AG04449 (cell line): ENCODE data around the gene TPBGL.
A peak's percentile ranks its signal among the peaks of the same experiment; 100 is the strongest.

ENCODE experiments used
- CTCF ChIA-PET: fragments of 350-600 bp; formaldehyde crosslinking; extraction: SDS; loops from one replicate; lab custom pipeline; 2021; ENCODE audit warnings: antibody characterized with exemption; lab: Yijun Ruan, JAX
- POLR2A ChIA-PET: fragments of 400-600, 350-600 bp; formaldehyde crosslinking; extraction: SDS; loops from one replicate; lab custom pipeline; 2020; ENCODE audit warnings: antibody characterized with exemption, inconsistent platforms; lab: Yijun Ruan, JAX
- DNase-seq: peaks from one replicate; pipeline ENCODE4 v3.0.0-alpha.2; 2010; ENCODE audit warnings: low read depth, low spot score
- H3K4me3 ChIP-seq: 2 replicates; pipeline ENCODE4 v1.5.1; 2011; ENCODE audit warnings: low read depth, mild to moderate bottlenecking, control low read depth, low read length
- CTCF ChIP-seq: IDR thresholded peaks from one replicate; pipeline ENCODE4 v1.5.1; 2011; ENCODE audit warnings: mild to moderate bottlenecking, moderate library complexity, low read length, control low read depth, inconsistent platforms; ENCODE audit not compliant: insufficient read depth; ENCODE audit errors: missing control alignments

The TPBGL gene

DNA sequence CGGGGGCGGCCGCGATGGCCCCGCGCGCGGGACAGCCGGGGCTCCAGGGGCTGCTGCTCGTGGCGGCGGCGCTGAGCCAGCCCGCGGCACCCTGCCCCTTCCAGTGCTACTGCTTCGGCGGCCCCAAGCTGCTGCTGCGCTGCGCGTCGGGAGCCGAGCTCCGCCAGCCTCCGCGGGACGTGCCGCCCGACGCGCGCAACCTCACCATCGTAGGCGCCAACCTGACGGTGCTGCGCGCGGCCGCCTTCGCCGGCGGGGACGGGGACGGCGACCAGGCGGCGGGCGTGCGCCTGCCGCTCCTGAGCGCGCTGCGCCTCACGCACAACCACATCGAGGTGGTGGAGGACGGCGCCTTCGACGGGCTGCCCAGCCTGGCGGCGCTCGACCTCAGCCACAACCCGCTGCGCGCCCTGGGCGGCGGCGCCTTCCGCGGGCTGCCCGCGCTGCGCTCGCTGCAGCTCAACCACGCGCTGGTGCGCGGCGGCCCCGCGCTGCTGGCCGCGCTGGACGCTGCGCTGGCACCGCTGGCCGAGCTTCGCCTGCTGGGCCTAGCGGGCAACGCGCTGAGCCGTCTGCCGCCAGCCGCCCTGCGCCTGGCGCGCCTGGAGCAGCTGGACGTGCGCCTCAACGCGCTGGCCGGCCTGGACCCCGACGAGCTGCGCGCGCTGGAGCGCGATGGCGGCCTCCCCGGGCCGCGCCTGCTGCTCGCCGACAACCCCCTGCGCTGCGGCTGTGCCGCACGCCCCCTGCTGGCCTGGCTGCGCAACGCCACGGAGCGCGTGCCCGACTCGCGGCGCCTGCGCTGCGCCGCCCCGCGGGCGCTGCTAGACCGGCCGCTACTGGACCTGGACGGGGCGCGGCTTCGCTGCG lies 697 bp downstream of the TPBGL start:
- POLR2A ChIA-PET, result no interaction called here
- CTCF ChIA-PET, result interaction anchor here (0.6 to 17.3 kb wide), 64 partner anchors 8 to 748 kb away, joined by 3 to 501 read pairs (median 4); partner anchors contain the start of genes LIPT2 and SLCO2B1
- TF ChIP-seq CTCF, result peak; percentile 75
- H3K4me3 ChIP-seq, result peak overlapping the region; percentile 62
- no peak for DNase-seq

DNA sequence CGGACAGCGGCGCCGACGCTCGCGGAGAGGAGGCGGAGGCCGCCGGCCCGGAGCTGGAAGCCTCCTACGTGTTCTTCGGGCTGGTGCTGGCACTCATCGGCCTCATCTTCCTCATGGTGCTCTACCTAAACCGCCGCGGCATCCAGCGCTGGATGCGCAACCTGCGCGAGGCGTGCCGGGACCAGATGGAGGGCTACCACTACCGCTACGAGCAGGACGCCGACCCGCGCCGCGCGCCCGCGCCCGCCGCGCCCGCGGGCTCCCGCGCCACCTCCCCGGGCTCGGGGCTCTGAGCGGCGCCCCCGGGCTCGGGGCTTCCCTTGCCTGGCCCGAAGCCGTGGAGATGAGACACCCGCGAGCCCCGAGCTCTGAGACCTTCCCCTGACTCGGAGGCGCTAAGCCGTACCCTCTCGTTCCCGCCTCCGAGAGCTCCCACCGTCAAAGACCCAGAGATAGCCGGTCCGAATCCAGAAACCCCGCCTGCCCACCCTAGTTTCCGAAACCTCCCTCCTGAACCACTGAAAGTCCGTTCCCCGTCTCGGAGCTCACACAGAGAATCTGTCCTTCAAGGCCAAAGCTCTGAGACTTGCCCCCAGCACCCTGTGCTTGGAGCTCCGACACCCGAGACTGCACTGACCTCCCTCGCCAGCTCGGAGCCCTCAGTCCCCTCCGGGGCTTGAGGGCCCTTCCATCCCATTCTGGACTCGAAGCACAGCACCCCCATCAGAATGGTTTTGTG lies 1.5 kb downstream of the TPBGL start:
- H3K4me3 ChIP-seq, result peak overlapping the region; percentile 62
- ChIA-PET POLR2A (interaction anchor here (1.5 kb wide), 1 partner anchor 99 kb away, joined by 3 read pairs; no protein-coding TSS in a partner anchor), CTCF (interaction anchor here (0.6 to 17.3 kb wide), 60 partner anchors 7 to 749 kb away, joined by 3 to 501 read pairs (median 4); partner anchors contain the start of genes LIPT2 and SLCO2B1)
- no peak for TF ChIP-seq CTCF
- DNase-seq, result no peak

GRCh38 chr11:75242722-75243600 lies 2.4 kb downstream of the TPBGL start:
- TF ChIP-seq CTCF, result no peak

GRCh38 chr11:75244052-75244814 lies 3.7 kb downstream of the TPBGL start:
- TF ChIP-seq CTCF, result no peak
- ChIA-PET POLR2A (no interaction called here), CTCF (interaction anchor here (0.8 to 17.3 kb wide), 10 partner anchors 7 to 315 kb away, joined by 3 to 501 read pairs (median 8); no protein-coding TSS in a partner anchor)
- no peak for DNase-seq
- no peak overlapping the region for H3K4me3 ChIP-seq

More at GRCh38 chr11:75242722-75243600, 2.4 kb downstream of the TPBGL start:
- ChIA-PET POLR2A (interaction anchor here (1.5 kb wide), 1 partner anchor 100 kb away, joined by 3 read pairs; no protein-coding TSS in a partner anchor), CTCF (interaction anchor here (0.9 to 17.3 kb wide), 41 partner anchors 6 to 322 kb away, joined by 3 to 501 read pairs (median 5); partner anchors contain the start of gene SLCO2B1)
- DNase-seq, result no peak
- H3K4me3 ChIP-seq, result no peak overlapping the region

DNA sequence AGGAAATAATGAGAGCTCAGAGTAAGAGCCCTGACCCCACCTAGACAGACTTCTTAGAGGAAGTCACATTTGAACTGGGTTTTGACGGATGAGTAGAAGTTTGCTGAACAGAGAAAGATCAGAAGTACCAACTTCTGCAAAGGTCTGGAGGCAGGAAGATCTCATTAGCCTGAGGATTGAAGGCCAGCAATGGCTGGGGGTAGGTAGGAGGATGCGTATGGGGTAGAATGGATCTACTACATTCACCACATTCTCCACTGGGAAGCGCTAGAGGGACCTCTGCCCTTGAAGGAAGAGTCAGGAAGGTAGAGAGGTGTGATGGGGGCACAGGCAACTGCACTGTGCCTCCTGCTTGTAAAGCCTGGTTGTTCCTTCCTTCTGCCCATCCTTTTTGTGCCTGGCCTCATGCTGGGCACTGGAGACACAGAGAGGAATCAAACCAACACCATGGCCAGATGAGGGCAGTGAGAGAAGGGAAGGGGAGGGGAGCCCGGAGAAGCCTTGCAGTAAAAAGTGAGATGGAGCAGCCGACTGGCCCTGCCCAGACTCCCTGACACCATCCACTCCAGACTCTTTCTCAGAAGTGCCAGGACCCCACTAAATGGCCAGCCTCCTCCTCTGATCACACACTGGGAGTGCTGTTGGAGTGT lies 4.9 kb downstream of the TPBGL start:
- DNase-seq, result no peak
- ChIA-PET POLR2A (no interaction called here), CTCF (interaction anchor here (0.8 to 17.3 kb wide), 10 partner anchors 6 to 317 kb away, joined by 3 to 501 read pairs (median 8); partner anchors contain the start of gene TPBGL)
- no peak for TF ChIP-seq CTCF
- no peak overlapping the region for H3K4me3 ChIP-seq
